NCI-H146 (cell line): ENCODE results near the gene SLPI.

Experiments
- DNase-seq: peaks from one replicate; lab custom pipeline; 2025; lab: John Stamatoyannopoulos, UW

Gene SLPI, protein sequence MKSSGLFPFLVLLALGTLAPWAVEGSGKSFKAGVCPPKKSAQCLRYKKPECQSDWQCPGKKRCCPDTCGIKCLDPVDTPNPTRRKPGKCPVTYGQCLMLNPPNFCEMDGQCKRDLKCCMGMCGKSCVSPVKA

DNA sequence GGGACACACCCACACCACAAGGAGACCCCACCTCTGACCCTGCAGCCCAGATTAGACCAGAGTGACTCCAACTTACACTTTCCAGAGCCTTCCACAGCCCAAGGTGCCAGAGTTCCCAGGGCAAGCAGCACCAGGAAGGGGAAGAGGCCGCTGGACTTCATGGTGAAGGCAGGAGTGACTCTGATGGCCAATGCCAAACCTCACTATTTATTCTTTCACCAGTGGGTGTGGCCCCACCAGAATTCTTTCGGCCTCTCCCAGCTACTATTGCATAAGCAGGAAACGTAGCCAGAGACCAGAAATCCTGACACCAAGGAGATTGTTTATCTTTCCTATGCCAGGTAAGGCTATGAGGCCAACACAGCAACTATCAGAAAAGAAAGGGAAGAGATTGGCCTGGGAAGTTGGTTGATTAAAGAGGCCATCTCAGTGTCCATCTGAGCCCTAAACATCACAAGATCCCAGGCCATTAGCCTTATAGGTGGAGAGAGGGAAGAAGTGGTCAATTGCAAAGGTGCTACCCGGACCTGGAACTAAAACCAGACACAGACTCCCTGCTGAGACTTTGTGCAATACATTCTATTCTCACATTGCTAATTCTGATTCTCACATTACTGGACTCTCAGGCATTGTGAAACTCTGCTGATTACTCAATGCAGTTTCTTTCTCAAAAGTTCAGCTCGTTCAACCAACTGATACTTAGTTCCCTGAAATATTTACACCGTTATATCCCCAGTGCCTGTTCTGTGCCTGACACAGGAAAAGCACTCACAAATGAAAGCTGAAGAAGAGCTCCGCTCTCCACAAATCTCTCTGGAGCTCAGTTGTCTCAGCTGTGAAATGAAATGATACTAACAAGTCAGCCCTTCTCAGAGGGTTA is at the start of gene SLPI:
TSS of gene SLPI (minus strand) at position 182 of the 880 bp plus-strand sequence. CDS start at position 161, 21 bp downstream.
- no peak for DNase-seq

DNA sequence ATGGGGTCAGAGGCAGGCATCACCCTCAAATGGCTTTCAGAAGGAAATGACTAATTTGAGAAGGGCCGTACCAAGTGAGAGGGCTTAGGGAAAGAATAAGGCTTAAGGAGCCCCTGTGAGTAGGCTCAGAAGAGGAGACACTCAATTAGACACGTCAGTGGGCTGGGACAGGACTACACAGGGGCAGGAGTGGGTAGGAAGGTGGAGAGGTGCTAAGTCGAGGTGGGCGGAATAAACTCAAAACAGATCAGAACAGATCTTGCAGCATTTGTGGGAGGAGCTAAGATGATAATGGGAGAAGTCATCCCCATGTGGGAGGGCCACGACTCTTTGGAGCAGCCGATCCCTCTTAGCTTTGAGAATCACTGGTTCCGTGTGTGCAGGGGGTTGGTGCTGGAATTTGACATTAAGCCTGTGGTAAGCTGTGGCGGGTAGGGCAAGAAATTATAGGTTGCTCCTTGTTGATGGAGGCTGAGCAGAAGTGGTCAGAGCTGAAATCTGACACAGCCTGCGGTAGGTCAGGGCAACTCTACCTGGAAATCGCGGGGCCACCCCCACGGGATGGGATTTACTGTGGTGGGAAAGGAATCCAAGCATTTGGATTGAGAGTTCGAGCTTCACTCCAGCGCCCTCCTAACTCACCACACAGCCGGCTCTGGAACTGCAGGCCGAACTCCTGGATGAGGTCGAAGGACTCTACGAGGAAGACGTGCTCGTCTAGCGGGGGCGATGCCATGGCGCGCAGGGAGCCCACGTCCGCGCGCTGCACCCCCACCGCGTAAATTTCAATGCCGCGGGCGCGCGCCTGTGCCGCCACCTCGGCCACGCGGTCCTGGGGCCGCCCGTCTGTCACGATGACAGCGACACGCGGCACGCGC is 49.5 kb upstream of the SLPI start:
- DNase-seq, result no peak

DNA sequence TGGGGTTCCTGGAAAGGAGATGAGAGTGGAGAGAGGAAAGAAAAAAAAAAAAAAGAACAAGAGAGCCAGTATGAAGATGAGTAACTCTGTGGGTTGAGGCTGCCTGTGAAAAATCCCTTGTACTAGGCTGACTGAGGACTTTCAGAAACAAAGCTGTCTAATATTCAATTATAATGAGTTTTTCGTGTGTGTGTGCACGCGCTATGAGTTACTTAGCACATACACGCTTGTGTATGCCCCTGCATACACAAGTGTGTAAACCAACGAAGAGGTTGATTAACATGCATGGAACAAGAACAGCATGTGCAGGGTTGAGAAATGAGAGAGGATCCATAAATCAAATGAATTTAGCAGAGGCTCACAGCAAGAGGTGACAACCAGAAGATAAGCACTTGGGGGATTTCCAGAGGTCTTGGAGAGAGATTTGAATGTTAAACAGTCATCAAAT is 47.5 kb upstream of the SLPI start:
- no peak for DNase-seq

DNA sequence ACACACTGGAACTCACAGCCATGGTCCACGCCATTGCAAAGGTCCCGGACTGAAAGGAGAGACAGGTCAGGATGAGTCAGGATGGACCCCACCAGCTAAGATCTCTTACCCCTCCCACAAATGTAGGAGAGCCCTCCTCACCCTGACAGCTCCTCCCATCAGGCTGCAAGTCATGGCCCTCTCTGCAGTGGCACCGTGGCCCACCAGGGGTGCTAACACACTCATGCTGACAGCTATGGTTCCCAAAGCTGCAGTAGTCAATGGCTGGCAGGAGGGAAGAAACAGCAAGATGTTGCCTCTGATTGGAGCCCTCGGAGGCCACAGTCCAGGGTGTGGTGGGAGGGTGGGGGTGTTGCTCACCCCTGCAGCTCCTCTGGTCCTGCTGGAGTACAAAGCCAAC is 46.6 kb upstream of the SLPI start:
- DNase-seq, result peak; percentile 68

DNA sequence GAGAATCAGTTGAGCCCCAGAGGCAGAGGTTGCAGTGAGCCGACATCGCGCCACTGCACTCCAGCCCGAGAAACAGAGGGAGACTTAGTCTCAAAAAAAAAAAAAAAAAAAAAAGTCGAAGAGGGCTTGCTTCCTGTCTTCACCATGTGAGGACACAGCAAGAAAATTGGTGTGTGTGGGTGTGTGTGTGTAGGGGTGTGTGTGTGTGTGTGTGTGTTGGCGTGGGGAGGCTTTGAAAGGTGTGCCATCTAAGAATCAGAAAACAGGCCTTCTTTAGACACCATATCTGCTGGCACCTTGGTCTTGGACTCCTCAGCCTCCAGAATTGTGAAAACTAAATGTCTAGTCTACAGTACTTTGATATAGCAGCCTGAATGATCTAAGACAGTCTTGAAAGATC is 45.4 kb upstream of the SLPI start:
- no peak for DNase-seq

DNA sequence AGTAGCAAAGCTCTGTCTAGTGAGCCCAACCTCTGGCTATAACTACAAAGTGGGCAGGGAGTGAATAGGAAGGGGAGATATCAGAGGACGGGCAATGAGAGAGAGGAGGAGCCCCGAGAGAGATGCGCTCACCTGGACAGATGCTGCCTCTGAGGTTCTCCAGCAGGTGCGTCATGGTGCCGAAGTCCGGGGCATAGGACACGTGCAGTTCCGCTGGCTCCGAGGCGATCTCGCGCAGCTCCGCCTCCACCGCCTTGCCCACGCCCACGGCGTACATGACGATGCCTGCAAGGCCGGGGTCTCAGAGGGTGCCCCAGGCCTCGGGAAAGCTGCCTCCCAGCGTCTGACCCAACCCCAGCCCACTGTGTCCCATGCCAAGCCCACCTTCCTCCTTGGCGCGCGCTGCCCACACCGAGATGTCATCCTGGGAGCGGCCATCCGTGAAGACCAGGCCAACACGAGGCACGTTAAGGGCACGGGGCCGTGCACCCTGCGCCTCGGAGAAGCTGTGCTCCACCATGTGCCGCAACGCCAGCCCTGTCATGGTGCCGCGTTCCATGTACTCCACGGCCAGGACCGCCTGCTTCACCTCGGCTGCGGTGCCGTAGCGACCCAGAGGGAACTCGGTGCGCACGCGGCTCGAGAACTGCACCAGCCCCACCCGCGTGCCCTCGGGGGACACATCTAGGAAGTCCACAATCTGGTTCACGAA is 43.6 kb upstream of the SLPI start:
- no peak for DNase-seq

DNA sequence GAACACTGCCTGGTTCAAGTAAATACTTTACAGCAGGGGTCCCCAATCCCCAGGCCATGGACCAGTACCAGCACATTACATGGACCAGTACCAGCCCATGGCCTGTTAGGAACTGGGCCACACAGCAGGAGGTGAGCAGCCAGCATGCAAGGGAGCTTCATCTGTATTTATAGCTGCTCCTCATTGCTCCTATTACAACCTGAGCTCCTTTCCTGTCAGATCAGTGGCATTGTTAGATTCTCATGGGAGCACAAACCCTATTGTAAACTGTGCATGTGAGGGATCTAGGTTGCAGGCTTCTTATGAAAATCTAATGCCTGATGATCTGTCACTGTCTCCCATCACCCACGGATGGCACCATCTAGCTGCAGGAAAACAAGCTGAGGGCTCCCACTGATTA is 40.3 kb upstream of the SLPI start:
- DNase-seq, result no peak

DNA sequence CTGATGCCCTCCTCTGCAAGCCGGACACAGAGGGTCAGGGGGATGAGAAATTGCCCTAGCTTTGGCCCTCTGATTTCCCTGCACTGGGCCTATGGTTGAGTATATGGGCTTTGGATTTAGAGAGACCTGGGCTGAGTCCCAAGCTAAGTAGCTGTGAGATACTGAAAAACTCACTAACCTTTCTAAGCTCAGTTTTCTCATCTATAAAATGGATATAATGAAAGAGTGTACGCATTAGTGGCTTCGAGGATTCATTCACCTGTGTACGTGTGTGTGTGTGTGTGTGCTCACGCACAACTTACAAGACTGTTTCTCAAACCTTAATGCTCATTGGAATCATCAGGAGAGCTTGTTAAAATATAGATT is 39.6 kb upstream of the SLPI start:
- DNase-seq, result no peak

DNA sequence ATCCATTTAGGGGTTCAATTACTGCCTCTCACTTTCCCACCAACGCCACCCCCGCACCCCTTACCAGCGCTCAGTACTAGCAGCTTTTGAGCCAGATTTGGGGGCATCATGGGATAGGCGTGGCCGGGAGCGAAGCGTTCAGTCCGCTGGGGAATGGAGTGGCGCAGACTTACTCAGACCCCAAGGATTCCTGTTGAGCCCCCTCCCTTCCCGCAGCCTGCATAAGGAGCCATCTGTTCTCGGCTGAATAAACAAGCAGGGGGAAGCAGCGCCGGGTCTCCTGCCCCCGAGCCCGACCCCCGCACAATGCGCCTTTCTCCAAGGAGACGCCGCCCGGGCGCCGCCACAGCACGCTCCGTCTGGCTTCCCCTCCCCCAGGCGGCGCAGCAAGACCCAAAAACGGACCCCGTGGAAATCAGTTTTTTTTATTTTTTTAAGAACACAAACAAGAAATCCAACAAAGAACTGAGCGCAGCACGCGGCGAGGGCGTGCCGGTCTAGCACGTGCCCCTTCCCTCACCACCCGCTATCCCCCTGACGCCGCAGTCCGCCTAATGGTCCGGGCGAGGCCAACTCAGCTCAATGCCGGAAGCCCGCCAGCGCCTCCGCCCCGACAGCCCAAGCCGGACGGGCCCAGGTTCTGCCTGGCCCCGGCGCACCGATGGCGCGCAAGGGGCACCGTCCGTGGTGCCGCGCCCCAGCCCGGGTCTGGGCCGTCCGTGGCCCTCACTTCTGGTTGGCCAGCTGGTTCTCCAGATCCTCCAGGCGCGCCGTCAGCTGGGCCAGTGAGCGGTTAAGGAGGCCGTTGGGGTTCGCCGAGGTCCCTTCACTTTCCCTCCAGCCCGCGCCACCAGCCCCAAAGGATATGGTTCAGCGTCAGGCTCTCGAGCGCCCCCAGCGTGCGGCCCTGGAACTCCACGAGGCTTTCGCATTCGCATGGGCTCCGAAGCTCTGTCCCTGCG is 39.0 kb upstream of the SLPI start:
- peak; percentile 74 for DNase-seq

DNA sequence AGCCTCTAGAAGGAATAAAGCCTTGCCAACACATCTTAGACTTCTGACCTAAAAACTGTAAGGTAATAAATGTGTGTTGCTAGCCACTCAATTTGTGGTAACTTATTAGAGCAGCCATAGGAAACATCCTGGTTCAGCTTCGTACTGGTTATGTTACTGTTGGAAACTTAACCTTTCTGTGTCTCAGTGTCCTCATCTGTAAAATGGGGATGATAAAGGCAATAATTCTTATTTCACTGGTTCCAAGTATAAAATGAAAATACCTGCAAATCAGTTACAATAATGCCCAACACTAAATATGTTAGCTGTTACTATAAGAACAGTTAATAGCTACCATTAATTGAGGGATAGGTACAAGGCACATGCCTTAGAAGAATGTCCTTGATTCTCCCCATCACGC is 38.0 kb upstream of the SLPI start:
- DNase-seq, result no peak

DNA sequence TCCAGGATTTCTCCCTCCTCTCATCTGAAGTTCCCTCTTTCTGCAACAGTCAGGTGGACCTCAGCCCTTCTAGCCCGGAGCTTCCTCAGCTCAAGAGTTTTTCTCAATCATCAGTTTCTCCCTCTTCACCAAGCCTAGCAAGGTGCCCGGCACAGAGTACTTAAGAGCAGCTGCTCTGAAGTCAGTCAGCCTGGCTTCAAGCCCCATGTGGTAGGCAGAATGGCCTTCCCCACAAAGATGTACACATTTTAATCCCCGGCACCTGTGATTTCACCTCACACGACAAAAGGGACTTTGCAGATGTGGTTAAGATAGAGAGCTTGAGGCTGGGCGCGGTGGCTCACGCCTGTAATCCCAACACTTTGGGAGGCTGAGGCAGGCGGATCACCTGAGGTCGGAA is 37.2 kb upstream of the SLPI start:
- DNase-seq, result no peak

DNA sequence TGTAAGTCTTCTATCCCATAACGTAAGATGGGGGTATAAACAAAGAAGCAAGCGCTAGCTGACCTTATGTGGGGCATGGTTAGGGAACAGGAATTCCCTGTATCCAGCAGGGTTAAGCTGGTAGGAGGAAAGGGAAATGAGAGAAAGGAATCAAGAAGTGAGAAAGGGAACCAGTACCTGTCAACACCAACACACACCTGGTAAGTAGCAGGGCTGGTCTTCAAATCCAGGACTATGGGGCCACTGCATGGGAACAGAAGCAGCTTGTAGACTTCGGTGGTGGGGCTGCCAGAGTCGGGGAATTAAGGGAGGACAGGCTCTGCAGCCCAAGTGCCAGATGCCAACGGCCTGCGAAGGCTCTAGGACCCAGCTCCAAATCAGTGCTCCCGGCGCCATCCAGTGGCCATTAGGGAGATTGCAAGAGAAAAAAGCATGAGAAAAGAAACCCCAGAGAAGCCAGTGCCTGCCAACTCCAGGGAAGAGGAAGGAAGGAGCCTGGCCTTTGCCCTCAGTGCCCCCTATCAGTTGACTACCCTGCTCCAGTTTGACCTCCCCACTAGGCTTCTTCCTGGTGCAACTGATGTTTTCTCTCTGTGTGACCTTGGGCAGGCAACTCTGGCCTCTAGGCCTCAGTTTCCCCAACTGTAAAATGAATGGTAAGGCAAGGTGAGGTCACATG is 36.5 kb upstream of the SLPI start:
- DNase-seq, result peak; percentile 66

DNA sequence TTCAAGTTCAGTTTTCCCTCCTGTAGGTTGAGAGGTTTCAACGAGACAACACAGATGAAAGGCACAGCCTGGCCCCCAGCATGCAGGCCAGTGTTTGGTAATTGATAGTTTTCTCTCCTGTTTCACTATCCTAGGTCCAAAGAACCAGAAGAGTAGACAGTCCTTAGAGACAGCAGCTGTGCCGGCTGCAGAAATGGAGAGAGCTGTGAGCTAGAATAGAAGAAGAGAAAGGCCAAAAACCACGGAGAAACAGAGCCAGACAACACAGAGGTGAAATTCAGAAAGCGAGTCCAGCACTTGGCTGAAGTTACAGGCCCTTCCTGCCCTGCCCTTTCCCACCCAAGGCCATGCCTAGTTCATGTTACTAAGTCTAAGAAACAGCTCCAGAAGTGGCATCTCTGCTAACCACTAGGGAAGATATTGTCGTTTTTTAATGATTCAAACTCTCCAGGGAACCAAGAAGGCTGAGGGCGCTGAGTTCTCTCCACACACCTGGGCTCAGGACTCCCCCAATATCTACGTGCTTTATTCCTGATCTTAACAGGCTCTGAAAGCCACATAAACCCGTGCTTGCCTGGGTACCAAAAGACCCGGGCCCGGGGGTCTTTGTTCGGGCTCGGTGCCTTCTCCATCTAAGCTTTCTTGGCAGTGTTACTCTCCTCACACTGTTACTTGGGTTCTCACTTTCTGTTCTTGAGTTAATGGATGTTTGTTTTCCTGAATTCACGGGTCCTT is 35.7 kb upstream of the SLPI start:
- DNase-seq, result no peak

DNA sequence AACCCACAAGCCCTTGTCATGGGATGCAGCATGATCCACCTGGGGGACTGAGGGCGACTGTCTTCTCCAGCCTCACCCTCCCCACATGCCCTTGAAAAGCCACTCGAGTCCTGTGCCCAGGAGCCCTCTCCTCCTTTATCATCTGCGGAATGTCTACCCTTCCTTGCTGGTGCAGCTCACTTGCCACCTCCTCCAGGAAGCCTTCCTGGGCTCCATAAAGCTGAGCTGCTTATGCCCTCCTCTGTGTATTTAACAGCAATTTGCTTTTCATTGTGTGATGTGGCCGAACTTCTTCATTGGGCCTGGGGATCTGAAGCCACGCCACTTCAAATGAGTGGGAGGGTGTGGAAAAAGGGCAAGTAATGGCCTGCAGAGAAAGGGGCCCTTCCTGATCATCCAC is 34.5 kb upstream of the SLPI start:
- DNase-seq, result no peak

DNA sequence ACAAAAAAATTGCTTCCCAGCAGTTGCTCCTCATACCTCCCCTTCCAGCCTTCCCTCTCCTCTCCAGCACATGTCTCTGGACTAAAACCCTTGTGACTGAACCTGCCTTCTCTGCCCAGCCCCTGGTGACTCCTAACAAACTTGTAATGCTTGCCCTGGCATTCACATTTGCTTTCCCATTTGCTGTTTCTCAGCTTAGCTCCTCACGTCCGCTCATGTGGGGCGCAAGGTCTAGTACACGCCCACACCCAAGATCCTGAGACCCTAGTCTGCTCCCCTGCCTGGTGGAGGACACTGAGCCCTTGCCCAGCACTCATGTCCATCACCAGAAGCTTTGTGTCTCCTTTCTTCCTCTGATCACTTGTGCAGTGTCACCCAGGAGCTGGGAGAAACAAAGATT is 34.0 kb upstream of the SLPI start:
- DNase-seq, result no peak

DNA sequence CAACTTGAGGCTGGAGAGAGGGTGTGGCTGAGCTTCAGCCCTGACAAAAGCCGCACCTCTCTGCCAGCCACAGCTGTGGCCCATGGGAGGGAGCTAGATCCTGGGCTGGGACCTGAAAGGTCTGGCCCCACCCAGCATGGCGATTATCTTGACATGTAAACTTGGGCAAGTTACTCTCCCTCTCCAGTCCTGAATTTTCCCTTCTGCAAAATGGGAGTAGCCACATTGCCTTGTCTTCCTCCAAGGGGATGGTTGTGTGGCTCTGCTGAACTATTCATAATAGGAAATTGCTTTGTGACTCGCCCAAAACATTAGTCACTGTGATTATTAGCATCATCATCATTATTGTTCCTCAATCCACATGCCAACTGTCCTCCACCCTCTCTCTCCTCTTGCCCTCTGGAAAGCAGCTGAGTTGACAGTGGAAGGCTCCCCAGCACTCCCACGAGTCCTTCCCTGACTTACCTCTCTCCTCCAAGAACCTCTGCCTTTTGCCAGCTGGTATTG is 29.2 kb upstream of the SLPI start:
- no peak for DNase-seq

DNA sequence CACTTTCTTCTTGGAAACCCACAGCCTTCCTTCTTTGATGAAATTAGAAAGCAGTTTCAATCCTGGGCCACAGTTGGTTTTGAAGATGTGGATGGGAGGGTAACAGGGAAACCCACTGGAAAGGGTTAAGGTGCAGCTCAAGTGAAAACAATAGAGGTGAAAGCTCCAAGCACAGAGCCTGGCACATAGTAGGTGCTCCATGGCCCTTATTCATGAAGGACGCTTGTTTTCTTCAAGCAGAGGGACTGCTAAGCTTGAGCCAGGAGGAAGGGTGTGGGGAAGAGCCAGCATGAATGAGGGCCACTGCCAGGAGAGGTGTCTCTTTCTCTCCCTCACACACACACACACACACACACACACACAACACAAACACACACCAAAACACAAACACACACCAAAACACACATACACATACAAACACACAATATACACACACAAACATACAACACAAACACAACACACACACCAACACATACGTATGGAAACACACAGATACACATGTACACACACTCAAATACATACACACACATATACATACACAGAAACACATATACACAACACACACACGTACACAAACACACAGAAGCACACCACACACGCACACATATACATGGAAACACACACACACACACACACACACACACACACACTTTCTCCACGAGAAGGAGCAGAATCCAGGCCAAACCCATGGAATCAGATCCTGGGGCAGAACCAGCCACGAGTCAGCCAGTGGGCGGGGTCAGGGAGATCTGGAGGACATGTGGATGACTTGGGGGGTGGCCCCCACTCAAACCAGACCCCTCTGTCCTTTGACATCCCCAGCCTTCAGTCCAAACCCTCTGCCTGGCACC is 28.6 kb upstream of the SLPI start:
- DNase-seq, result no peak

DNA sequence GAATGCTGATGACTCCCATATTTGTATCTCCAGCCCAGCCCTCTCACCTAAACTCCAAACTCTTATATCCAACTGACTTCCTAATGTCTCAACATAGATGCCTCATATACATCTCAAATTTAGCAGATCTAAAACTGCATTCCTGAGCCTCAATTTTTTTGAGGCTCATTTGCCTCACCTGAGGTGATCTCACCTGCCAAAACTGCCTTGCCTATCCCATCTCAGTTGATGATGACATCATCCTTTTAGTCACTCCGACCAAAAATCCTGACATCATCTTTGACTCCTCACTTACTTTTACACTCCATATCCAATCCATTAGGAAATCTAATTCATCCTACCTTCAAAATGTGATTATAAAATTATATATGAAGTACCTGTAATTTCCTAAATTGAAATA is 25.6 kb upstream of the SLPI start:
- no peak for DNase-seq

DNA sequence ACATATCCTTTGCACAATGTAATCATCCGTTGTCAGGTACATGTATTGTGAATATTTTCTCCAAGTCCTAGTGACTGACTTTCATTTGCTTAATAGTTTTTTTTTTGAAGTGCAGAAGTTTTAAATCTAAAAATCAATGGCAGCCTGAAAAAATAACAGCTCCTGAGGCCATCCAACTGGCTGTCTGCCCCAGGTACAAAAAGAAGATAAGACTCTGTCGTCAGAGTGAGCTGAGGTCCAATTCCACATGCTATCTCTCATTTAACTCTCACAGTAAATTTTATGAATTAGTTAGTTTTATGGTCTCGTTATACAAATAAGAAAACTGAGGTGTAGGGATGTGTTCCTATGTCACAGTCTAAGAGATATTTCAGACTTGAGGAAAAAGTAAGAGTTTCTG is 21.0 kb upstream of the SLPI start:
- DNase-seq, result no peak
